Lung (tissue), 12 donors: Measurements from ENCODE around the gene BSN. TPM values are rescaled to one million over a fixed set of nuclear protein-coding genes. Genes with fewer than 3 reads are reported as not detected.

ENCODE experiments used
- ATAC-seq: fragments of 200-7000 bp; cut with Tn5 transposase; one replicate; pipeline ENCODE4 v1.9.1; 2020; ENCODE audit warnings: moderate number of reproducible peaks; ENCODE audit not compliant: insufficient read depth, low FRiP score
- DNase-seq, 3 donors: peaks; one replicate each; pipeline ENCODE4 v3.0.0-alpha.2; 2013 to 2017
- H3K27ac ChIP-seq, 2 donors: one replicate each; pipeline ENCODE4 v1.5.1; 2013; ENCODE audit warnings: mild to moderate bottlenecking in 2 of 2, moderate library complexity in 2 of 2, control low read depth in 1 of 2, inconsistent platforms in 1 of 2, low read depth in 1 of 2, low read length in 1 of 2
- H3K27me3 ChIP-seq, 3 donors: one replicate each; pipeline ENCODE4 v1.5.1; 2013; ENCODE audit warnings: low read length in 2 of 3; ENCODE audit not compliant: control insufficient read depth in 3 of 3, insufficient read depth in 3 of 3
- H3K36me3 ChIP-seq, 4 donors: one replicate each; pipeline ENCODE4 v1.5.1; 2013; ENCODE audit warnings: low read length in 4 of 4, mild to moderate bottlenecking in 1 of 4, moderate library complexity in 1 of 4; ENCODE audit not compliant: control insufficient read depth in 4 of 4, insufficient read depth in 4 of 4
- H3K4me1 ChIP-seq, 5 donors: one replicate each; pipeline ENCODE4 v1.5.1; 2013; ENCODE audit warnings: low read length in 5 of 5, mild to moderate bottlenecking in 2 of 5, moderate library complexity in 1 of 5; ENCODE audit not compliant: control insufficient read depth in 5 of 5, insufficient read depth in 5 of 5
- H3K4me3 ChIP-seq: one replicate; pipeline ENCODE4 v1.5.1; 2013; ENCODE audit warnings: mild to moderate bottlenecking, control low read depth, moderate library complexity
- H3K9ac ChIP-seq, 2 donors: one replicate each; pipeline ENCODE4 v1.5.1; 2013; ENCODE audit warnings: low read length in 2 of 2, control low read depth in 1 of 2; ENCODE audit not compliant: insufficient read depth in 1 of 2
- H3K9me3 ChIP-seq, 4 donors: one replicate each; pipeline ENCODE4 v1.5.1; 2013; ENCODE audit warnings: low read length in 3 of 4, mild to moderate bottlenecking in 1 of 4, moderate library complexity in 1 of 4; ENCODE audit not compliant: control insufficient read depth in 4 of 4, insufficient read depth in 3 of 4
- WGBS, 2 donors: extraction: QIAGEN DNeasy Blood & Tissue Kit; methylation state at CpG; one replicate each; pipeline ENCODE4 v1.1.7; 2013; 5-methylcytosine and 5-hydroxymethylcytosine counted together
- polyA plus RNA-seq, 2 donors: library from polyadenylated mRNA; stranded (reverse); fragments of 200-250 nt; gene quantifications; one replicate each; pipeline ENCODE4 v1.2.1, GENCODE V29; 2013
- total RNA-seq, 2 donors: library from RNA; depleted of rRNA in 1 of 2; stranded (reverse); fragments of >200 nt in 1 of 2; gene quantifications; one replicate each; pipeline ENCODE4 v1.2.1, GENCODE V29; 2014 to 2021
- TF ChIP-seq, protein P1 (sequence below): IDR thresholded peaks from 2 replicates; pipeline ENCODE4 v1.5.1; 2012; ENCODE audit warnings: mild to moderate bottlenecking; ENCODE audit errors: control extremely low read depth, extremely low read depth
- donor health status: control.
- donor health status: control.
- donor health status: Bipolar disorder and iron deficiency.
- donor health status: healthy.
- donor health status: DM: yes; HTN: yes; CAD: no.

Gene BSN
- total and polyA plus RNA-seq, 4 donors, result 0.09 to 0.71 (median 0.47) TPM

- WGBS, 2 donors, result 95 to 98% methylated on average over 34 of the region's 34 CpGs
- TF ChIP-seq, protein P1, sequence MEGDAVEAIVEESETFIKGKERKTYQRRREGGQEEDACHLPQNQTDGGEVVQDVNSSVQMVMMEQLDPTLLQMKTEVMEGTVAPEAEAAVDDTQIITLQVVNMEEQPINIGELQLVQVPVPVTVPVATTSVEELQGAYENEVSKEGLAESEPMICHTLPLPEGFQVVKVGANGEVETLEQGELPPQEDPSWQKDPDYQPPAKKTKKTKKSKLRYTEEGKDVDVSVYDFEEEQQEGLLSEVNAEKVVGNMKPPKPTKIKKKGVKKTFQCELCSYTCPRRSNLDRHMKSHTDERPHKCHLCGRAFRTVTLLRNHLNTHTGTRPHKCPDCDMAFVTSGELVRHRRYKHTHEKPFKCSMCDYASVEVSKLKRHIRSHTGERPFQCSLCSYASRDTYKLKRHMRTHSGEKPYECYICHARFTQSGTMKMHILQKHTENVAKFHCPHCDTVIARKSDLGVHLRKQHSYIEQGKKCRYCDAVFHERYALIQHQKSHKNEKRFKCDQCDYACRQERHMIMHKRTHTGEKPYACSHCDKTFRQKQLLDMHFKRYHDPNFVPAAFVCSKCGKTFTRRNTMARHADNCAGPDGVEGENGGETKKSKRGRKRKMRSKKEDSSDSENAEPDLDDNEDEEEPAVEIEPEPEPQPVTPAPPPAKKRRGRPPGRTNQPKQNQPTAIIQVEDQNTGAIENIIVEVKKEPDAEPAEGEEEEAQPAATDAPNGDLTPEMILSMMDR, result no peak
- Histone ChIP-seq H3K4me1 (no peaks in the 10 kb centered on the region), H3K9me3 (no peaks in the 10 kb centered on the region), H3K27ac (no peak overlapping the region), H3K36me3 (no peaks in the 10 kb centered on the region), H3K27me3 (no peaks in the 10 kb centered on the region), H3K4me3 (no peak overlapping the region), H3K9ac (no peak overlapping the region)
- no peak for ATAC-seq
- no peak for DNase-seq
These were observed 108.6 kb downstream of the BSN start for GRCh38 chr3:49662720-49663413.

DNA sequence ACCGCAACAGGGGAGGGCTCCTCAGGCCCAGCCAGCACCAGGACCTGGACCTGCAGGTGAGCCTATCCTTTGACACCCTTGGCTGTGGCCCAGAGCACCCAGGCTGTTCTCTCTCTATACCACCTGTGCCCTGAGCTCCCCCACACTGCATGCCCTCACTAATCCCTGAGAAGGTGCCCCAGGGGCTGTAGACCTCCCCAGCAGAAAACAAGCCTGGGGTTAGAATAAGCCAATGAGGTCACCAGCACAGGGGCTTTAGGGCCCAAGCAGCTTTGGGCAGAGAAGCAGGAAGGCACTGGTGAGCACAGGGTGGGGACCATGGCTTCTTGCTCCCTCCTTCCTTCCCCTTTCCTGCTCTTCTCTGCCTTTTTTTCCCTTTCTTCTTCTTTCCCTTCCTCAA is 109.6 kb downstream of the BSN start:
- H3K4me1 ChIP-seq, result no peaks in the 10 kb centered on the region
- no peaks in the 10 kb centered on the region for H3K9me3 ChIP-seq
- TF ChIP-seq, protein P1, result no peak
- ATAC-seq (no peak), DNase-seq (no peak)
- no peaks in the 10 kb centered on the region for H3K27me3 ChIP-seq
- no peak overlapping the region for H3K4me3 ChIP-seq
- H3K9ac ChIP-seq, result no peak overlapping the region
- no peak overlapping the region for H3K27ac ChIP-seq
- no peaks in the 10 kb centered on the region for H3K36me3 ChIP-seq
- 100% methylated on average over 1 of the region's 1 CpG for WGBS, 2 donors

DNA sequence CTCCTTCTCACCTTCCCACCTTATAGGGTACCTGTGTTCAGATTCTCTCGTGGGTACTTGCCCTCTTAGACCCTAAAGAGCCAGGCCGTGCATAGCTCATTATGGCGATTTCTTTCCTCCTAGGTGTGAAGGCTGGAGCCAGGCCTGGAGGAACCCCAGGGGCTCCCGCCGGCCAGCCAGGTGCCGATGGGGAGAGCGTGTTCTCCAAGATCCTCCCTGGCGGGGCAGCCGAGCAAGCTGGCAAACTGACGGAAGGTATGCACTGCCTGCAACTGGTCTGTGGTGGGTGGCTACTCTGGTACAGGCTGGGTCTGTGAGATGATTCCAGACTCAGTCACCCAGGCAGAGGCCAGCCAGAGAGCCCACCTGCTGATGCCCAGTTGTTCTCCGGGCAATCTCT is 110.0 kb downstream of the BSN start:
- no peaks in the 10 kb centered on the region for H3K9me3 ChIP-seq
- ATAC-seq, result no peak
- 91 to 94% methylated on average over 11 of the region's 11 CpGs for WGBS, 2 donors
- no peaks in the 10 kb centered on the region for H3K36me3 ChIP-seq
- H3K27ac ChIP-seq, result no peak overlapping the region
- DNase-seq, result no peak
- H3K4me1 ChIP-seq, result no peaks in the 10 kb centered on the region
- TF ChIP-seq, protein P1, result no peak
- no peak overlapping the region for H3K4me3 ChIP-seq
- H3K27me3 ChIP-seq, result no peaks in the 10 kb centered on the region
- no peak overlapping the region for H3K9ac ChIP-seq
